ENCODE measurements around the gene PSMA3.

Gene PSMA3

DNA sequence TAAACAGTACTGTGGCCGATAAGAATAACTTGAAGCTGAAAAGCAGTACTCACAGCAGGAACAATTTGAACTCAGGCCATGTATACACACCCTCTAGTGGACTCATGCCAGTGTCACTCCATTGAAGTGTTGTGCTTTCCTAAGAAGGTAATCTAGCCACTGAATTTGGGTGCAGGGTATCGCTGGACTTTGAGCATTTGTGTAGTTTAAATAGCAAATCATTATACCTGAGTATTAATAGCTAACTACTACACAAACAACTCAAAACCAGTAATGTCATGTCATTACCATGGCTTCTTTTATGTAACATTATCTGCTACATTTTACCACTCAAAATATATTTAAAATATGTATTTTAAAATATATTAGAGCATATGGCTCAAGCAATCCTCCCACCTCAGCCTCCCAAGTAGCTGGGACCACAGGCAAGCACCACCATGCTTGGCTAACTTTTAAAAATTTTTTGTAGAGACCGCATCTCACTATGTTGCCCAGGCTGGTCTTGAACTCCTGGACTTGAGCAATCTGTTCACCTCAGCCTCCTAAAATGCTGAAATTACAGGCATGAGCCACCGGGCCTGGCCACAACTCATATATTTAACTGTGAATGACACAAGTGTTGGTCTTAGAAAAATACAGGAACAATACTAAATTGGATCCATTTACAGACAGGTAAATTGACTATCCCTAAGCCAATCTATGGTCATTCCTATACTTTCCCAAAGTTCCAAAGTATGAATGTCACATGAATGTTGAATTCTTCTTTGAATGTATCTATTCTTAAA, 28.1 kb downstream of the PSMA3 start:
- DNase-seq (ENCODE audit: low spot score), result no peak

DNA sequence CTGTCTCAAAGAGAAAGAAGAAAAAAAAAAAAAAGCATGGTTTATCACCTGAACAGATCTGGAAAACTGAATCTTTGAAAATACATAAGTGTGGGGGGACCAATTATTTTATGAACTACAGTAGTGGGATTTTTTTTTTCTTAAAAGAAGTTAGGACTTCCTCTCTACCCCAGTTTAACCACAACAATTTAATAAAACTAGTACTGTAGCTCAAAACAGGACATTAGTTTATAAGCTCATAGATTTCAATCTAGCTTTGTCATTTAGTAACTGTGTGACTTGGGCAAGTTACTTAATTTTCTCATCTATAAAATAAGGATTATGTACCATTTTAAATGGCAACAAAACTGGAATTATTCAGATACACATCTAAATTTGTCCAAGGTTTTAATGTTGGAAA, 30.2 kb downstream of the PSMA3 start:
- DNase-seq (ENCODE audit: low spot score), result no peak

DNA sequence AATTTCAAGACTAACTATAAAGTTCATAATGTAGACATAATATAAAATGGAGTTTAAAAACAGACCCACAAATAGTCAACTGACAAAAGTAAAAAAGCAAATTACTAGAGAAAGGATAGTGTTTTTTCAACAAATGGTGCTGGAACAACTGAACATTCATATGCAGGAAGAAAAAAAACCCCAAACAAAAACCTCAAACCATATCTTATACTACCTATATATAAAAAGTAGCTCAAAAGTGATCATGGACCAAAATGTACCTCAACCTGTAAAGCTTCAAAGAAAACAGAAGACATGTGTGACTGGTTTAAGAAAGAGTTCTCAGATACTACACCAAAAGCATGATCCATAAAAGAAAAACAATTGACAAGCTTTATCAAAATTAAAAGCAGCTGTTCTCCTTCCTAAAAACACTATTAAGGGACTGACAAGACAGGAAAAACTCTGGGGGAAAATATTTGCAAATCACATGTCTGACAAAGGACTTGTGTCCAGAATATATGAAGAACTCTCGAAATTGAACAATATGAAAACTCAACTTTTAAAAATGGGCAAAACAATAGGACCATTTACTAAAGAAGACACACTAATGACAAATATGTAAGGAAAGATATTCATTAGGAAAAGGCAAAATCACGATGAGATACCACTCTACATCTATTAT, 31.0 kb downstream of the PSMA3 start:
- DNase-seq (ENCODE audit: low spot score), result no peak

DNA sequence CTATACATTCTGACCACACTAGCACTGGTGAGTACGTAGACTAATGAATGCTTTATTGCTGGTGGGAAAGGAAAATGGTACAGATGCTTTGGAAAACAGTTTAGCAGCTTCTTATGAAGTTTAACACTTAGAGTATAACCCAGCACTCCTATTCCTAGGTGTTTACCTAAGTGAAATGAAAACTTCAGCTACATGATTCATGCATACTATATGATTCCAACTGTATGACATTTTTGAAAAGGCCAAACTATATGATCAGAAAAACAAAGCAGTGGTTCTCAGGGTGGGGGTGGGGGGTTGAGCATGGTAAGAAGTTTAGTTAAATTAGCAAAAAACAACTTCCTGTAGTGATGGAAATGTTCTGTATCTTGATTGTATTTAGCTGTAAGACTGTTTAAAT, 31.6 kb downstream of the PSMA3 start:
- no peak for DNase-seq (ENCODE audit: low spot score)

DNA sequence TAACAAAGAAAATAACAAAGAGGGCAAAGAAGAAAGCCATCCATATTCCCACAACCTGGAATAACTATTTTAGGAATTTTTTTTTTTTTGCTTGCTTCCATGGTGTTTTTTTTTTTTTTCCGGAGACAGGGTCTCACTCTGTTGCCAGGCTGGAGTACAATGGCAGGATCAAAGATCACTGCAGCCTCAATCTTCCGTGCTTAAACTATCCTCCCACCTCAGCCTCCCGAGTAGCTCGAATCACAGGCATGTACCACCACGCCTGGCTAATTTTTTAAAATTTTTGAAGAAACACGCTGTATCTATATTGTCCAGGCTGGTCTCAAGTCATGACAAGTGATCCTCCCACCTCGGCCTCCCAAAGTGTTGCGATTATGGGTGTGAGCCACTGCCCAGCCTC, 33.5 kb downstream of the PSMA3 start:
- DNase-seq (ENCODE audit: low spot score), result no peak

DNA sequence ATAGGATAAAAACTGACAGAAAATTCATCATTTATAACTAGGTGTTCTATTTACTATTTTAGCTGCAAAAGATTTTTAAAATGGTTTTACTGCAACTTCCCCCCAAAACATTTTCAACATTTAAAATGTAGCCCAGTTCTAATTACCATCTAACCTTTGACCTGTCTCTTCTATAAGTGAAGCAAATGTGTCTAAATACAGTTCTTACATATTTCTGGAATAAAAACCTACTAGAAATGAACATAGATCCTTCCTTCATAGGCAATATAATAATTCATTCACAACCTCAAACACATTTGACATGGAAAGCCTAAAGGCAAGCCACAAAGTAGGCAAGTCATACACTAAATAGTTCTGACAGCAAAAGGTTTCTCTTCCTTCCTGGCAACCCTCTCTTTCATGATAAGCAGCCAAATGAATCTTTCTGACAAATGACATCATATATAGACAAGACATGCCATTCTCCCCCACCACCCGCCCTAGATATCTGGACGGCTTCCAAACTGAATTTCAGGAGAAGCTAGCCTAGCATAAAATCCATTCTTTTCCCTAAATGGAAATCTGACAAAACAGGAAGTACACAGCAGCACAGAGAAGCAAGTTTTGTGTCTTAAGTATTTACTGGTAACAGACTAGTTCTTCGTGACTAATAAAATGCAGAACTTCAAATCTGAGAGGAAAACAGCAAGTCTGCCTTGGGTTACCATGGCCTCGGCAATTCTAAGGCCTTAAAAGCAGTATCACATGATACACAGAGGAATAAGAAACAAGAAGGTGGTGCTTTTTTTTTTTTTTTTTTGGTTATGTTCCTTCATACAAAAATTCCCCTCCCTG, 36.5 kb downstream of the PSMA3 start:
- DNase-seq (ENCODE audit: low spot score), result peak; percentile 2

DNA sequence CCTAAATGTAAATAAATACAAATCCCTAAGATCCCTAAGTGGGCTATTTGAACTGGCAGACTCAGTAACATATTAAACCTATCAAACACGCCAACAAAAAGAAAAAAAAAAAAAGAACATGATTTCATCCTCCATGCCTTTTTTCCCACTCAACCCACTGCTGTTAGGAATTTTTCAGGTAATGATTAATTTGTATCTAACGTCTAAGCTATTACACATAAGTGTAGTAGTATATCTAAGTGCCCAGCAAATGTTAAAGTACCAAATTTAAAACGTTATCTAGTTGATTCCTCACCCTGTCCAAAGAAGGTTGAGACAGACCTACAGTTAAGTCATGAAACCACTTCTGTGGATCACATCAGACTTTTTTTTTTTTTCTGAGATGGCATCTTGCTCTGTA, 37.3 kb downstream of the PSMA3 start:
- DNase-seq (ENCODE audit: low spot score), result no peak

DNA sequence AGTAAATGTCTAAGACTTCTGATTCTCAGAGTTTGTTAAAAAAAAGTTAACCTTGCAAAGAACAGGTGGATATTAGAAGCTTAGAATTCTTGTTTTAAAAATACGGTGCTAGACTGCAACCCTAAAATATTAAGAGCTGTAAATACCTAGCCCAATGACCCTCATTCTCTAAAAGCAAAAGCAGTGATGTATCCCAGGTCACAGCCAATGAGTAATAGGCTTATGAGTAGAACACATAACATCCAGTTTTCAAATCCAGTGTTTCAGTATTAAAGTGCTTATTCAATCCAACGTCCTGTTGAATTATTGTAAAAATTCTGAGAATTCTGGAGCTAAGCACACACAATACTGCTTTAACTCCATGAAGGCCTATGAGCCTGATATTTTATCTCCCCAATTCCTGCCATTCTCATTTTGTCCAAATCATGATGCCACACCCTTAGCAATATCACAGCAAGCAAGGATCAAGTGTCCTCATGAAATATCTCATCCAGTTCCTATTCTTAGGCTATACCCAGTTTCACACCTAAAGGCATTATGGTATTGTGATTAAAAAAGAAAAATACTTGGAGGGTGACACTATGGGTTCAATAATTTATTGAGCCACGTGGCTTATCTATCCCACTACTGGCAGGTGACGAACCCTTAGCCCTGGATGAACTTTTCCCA, 38.4 kb downstream of the PSMA3 start:
- DNase-seq (ENCODE audit: low spot score), result no peak

DNA sequence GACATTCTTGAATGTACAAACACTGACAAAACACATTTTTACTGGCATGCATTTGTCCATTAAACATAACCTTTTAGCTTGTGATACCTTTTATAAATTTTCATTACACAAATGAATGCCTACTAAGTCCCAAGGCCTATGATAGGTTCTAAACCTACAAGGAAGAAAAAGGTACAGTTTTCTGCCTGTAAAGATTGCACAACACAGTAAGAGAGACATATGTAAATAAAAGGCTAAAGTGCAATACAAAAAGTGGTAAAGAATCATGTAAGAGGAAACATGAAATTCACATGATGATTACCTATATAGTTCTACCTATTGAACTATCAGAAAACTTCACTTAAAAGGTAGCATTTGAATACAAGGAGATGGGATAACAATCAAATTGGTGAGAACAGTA, 39.1 kb downstream of the PSMA3 start:
- DNase-seq (ENCODE audit: low spot score), result no peak

DNA sequence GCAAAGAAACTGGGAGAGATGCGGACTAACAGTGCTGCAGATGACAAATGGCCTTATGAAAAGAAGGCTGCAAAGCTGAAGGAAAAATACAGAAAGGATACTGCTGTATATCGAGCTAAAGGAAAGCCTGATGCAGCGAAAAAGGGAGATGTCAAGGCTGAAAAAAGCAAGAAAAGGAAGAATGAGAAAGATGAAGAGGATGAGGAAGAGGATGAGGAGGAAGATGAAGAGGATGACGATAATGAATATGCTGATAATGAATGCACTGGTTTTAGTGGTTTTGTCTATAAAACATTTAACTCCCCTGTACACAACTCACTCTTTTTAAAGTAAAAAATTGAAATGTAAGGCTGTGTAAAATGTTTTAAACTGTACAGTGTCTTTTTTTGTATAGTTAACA, 40.5 kb downstream of the PSMA3 start:
- DNase-seq (ENCODE audit: low spot score), result no peak

DNA sequence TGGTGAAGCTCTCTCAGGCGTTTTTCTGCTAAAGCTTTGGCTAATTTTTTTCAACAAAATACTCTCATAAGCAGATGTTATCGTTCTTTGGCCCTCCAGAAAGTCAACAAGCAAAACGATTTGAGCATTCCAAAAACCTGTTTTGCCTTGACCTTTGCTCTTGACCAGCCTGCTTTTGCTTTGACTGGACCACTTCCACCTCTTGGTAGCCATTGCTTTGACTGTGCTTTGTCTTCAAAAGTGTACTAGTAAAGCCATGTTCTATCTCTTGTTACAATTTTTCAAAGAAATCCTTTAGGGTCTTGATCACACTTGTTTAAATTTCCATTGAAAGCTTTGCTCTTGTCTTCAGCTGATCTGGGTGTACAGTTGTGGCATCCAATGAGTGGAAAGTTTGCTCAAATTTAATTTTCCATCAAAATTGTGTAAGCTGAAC, 43.0 kb downstream of the PSMA3 start:
- no peak for DNase-seq (ENCODE audit: low spot score)

DNA sequence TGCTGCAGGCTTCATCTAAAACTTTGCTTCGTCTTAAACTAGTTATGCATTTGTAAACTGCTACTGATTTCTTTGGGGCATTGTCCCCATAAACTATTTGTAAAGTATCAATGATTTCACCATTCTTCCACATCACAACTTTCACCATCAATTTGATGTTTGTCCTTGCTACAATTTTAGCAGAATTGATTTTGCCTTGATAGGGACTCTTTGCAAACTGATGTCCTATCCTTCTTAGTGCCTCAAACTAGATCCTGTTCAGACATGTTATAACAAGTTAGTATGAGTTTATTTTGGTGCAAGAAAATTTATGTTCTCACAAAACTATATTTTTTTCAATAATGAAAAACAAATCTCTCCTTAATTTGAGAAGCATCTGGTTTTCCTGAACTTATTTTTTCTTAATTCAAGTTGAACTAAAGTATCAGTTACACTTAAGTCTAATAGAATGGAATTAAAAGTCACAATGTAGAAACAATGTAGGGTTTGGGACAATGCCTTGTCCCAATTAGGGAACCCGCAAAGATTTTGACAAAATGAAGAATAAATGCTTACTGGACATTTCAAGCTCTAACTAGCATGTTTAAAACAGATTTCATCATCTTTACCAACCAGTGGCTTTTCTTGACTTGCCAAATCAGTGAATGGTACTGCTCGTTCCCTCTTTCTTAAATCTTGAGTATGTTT, 43.6 kb downstream of the PSMA3 start:
- no peak for DNase-seq (ENCODE audit: low spot score)

DNA sequence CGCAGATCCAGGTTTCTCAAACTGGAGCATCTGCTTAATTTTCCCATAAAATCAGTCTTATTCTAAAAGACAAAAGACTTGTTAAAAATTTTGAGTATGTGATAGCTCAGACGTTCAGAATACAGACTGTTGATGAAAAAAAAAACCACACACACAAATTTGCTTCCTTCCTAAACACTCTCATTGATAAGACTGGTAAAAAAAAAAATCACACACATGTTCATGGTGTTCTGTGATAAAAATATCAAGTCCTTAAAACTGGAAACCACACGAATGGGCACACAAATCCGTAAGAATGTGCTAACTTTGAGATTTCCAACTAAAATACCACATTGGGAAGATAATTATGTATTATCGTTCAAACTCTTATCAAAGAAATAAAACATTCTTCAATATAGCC, 47.0 kb downstream of the PSMA3 start:
- DNase-seq (ENCODE audit: low spot score), result no peak

DNA sequence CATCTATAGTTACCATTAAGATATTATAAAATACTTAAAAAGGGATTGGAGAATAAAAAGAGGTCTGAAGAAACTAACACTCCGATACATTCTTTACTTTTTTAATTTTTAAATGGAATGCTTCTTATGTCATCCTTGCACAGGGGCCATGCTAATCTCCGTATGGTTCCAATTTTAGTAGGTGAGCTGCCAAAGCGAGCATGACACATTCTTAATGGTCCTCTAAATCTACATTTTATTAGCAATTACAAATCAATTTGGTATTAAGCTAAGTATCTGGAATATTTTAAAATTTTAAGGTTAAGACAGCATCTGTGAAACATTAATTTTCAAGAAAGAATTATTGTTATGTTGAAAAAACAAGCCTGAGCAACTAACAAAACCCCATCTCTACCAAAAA, 47.5 kb downstream of the PSMA3 start:
- no peak for DNase-seq (ENCODE audit: low spot score)

DNA sequence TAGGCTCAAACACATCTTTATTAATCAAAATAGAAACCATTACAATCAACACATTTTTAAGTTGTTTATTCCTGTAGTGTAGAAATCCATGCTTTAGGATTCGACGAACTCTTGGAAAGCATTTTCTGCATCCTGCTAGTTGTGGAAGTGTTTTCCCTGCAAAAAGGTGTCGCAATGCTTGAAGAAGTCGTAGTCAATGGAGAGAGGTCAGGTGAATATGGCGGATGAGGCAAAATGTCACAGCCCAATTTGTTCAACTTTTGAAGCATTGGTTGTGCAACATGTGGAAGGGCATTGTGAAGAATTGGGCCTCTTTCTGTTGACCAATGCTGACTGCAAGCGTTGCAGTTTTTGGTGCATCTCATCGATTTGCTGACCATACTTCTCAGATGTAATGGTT, 49.6 kb downstream of the PSMA3 start:
- DNase-seq (ENCODE audit: low spot score), result no peak

DNA sequence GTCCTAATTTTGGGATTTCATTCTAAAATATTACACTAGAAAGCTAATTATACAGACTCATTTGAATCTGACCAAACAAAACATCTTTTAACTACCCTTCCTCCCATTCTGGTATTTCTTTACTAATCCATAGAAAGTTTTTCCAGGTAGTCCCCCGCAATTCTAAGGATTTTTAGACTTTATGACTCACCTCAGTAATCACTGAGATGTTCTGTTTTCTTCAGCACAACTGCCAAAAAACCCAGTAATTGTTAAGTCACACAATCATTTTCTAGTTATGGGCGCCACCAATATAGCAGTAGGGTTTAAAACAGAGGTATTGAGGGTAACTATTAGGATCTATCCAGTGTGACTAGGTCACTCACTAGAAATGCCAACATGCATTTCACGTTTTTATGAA, 52.1 kb downstream of the PSMA3 start:
- DNase-seq (ENCODE audit: low spot score), result no peak

DNA sequence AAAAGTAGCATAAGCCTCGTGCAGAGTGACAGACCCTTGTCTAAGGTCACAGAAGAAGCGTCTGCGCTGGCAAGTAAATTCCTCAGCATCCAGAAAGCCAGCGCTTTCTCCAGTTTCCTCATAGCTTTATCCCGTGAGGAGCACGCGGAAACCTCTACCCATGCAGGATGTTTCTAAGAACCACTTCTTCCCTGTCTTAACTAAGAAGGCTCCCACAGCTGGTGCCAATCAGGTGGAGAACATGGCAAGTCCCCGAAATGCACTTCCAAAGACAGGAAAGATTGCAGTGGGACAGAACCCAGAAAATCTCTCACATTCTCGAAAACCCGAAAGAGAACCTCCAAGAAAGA, 52.7 kb downstream of the PSMA3 start:
- DNase-seq (ENCODE audit: low spot score), result no peak

DNA sequence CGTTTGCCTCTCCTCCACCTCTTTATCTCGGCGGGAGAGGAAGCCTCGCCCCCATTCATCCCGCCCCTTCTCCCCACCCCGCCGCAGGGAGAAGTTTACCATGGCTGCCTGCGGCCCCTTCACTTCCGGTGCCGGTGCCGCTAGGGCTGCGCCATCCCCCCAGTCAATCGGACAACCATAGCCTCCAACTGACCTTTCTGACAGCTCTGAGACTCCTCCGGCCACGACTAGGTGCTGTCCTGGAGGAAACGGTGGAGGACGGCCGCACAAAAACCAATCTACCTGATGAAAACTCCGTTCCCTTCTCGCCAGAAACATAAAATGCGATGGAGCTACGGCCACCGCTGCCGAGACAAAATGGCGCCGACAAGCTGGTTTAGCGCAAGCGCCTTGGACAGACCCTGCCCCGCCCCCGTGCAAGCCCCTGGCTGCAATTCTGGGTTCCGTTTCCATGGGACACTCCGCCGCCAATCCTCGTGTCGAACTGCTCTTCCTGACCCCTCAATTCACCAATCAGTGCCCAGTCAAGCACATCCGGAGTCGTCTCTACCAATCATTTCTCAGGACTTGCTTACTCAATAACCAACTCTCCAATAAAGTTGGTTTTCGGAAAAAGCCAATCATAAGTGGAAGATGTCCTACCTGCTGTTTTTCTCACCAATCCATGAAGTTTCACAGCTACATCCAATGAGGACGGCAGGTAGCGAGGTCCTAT, 53.3 kb downstream of the PSMA3 start:
- peak; percentile 99 for DNase-seq (ENCODE audit: low spot score)

DNA sequence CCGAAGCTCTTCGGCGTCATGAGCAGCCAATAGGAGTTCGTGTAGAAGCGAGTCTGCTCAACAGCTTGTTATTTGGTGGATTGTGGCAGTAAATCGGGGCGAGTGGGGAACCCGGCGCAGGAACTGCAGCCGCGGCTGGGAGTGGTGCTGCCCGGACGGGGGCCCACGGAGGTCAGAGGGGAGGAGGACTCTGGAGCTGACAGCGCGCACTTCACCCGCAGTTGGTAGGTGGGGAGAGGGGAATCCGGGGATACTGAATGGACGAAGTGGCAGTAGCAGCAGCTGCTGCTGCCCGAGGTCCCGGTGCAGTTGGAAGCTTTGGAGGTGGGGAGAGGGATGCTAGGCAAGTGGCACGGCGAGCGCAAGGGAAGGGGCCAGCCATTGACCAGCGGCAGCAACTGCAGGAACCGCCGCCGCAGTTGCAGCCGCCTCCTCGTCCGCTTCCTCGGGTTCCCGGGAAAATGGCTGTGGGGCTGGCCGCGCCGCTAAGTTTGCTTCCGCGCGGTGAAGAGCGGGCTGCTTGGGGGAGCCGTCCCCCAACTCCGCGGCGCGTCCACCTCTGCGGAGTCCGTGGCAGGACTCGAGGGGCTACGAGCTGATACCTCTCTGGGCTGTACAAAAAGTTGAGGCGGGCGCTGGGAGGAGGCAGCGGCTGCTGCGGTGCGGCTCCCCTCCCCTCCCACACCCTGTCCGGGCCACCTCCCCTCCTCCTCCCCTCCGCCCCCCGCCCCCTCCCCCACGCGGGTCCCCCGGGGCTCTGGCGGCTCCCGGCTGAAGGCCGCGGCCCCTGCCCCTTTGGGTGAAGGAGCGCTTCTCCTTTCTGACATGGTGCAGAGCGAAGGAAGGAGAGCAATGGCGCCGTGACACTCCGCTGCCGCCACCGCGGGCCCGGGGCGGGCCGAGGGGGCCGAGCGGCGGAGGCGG, 54.1 kb downstream of the PSMA3 start, which contains the start of gene ARID4A:
Gene ARID4A, plus strand, starts transcription at position 79 of the 924 bp plus-strand sequence. CDS start 1,300 bp downstream, outside the sequence.
- DNase-seq (ENCODE audit: low spot score), result peak; percentile 69
